ENCODE data around the gene SLC44A2. TPM values are rescaled to one million over a fixed set of nuclear protein-coding genes. Genes with fewer than 3 reads are reported as not detected.

The SLC44A2 gene
- total and polyA plus RNA-seq, 7 donors = 12.9 to 88.6 (median 23.4) TPM

- Histone ChIP-seq H3K9me3 (no peaks in the 10 kb centered on the region), H3K4me1 (no peaks in the 10 kb centered on the region), H3K27ac (peak overlapping the region in 1 of 4 donors; percentile 2), H3K36me3 (no peaks in the 10 kb centered on the region), H3K27me3 (no peaks in the 10 kb centered on the region), H3K4me3 (no peak overlapping the region)
- no peak for TF ChIP-seq EP300 (IDR thresholded peaks at IDR 0.05)
- TF ChIP-seq, protein P1, sequence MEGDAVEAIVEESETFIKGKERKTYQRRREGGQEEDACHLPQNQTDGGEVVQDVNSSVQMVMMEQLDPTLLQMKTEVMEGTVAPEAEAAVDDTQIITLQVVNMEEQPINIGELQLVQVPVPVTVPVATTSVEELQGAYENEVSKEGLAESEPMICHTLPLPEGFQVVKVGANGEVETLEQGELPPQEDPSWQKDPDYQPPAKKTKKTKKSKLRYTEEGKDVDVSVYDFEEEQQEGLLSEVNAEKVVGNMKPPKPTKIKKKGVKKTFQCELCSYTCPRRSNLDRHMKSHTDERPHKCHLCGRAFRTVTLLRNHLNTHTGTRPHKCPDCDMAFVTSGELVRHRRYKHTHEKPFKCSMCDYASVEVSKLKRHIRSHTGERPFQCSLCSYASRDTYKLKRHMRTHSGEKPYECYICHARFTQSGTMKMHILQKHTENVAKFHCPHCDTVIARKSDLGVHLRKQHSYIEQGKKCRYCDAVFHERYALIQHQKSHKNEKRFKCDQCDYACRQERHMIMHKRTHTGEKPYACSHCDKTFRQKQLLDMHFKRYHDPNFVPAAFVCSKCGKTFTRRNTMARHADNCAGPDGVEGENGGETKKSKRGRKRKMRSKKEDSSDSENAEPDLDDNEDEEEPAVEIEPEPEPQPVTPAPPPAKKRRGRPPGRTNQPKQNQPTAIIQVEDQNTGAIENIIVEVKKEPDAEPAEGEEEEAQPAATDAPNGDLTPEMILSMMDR (IDR thresholded peaks at IDR 0.05) = no peak
- TF ChIP-seq POLR2A (IDR thresholded peaks at IDR 0.05) = no peak
- no peak for TF ChIP-seq POLR2AphosphoS5 (IDR thresholded peaks at IDR 0.05)
- intact Hi-C loops (cut with DNase I) = no loop called here
- DNase-seq = no peak
- 85 to 90% methylated on average over 5 of the region's 5 CpGs for WGBS, 2 donors
Measured at GRCh38 chr19:10611907-10612306, 13.4 kb upstream of the SLC44A2 start.

DNA sequence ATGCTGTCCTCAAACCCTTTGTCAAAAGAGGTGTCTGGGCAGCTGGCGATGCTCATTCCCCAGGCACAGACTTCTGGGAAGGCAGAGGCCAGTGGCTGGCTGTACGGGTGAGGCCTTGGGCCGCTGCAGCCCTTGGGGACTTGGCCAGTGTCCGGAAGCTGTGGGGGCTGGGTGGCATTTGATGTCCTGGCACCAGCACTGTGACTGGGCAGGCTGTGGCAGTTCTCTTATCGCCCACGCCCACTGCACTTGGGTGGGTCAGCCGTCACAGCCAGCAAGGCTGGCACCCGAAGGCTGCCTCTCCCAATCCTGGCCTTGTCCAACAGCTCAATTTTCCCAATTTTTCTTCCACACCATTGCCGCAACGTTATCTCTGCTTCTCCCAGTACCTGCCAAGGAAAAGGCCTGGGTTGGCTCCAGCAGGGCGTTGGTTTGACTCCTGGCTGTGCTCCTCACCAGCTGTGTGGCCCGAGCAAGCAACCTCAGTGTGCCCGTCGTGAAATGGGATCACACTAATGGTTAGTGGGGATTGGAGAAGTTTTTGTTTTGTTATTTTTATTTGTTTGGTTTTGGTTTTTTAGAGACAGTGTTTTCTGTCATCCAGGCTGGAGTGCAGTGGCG is 12.7 kb upstream of the SLC44A2 start:
- Histone ChIP-seq H3K27me3 (no peaks in the 10 kb centered on the region), H3K27ac (peak overlapping the region; percentile 20 to 60 (median 34)), H3K4me3 (no peak overlapping the region), H3K36me3 (no peaks in the 10 kb centered on the region), H3K4me1 (no peaks in the 10 kb centered on the region), H3K9me3 (no peaks in the 10 kb centered on the region)
- intact Hi-C loops (cut with DNase I) = no loop called here
- TF ChIP-seq, protein P1 (IDR thresholded peaks at IDR 0.05) = no peak
- no peak for TF ChIP-seq EP300 (IDR thresholded peaks at IDR 0.05)
- peak in 1 of 2 donors; percentile 12 for TF ChIP-seq POLR2A (IDR thresholded peaks at IDR 0.05)
- TF ChIP-seq POLR2AphosphoS5 (IDR thresholded peaks at IDR 0.05) = peak in 1 of 4 donors; percentile 23
- DNase-seq = no peak
- WGBS, 2 donors = 29 to 74% methylated on average over 15 of the region's 15 CpGs

GRCh38 chr19:10615429-10616023 is 9.8 kb upstream of the SLC44A2 start:
- Histone ChIP-seq H3K9me3 (no peaks in the 10 kb centered on the region), H3K4me1 (no peaks in the 10 kb centered on the region), H3K27ac (no peak overlapping the region), H3K27me3 (no peaks in the 10 kb centered on the region), H3K36me3 (no peaks in the 10 kb centered on the region), H3K4me3 (no peak overlapping the region)
- intact Hi-C loops (cut with DNase I) = no loop called here
- no peak for DNase-seq
- WGBS, 2 donors = 88 to 96% methylated on average over 14 of the region's 14 CpGs
- TF ChIP-seq, protein P1 (IDR thresholded peaks at IDR 0.05) = no peak
- TF ChIP-seq POLR2A (IDR thresholded peaks at IDR 0.05) = no peak
- TF ChIP-seq EP300 (IDR thresholded peaks at IDR 0.05) = no peak
- TF ChIP-seq POLR2AphosphoS5 (IDR thresholded peaks at IDR 0.05) = no peak

DNA sequence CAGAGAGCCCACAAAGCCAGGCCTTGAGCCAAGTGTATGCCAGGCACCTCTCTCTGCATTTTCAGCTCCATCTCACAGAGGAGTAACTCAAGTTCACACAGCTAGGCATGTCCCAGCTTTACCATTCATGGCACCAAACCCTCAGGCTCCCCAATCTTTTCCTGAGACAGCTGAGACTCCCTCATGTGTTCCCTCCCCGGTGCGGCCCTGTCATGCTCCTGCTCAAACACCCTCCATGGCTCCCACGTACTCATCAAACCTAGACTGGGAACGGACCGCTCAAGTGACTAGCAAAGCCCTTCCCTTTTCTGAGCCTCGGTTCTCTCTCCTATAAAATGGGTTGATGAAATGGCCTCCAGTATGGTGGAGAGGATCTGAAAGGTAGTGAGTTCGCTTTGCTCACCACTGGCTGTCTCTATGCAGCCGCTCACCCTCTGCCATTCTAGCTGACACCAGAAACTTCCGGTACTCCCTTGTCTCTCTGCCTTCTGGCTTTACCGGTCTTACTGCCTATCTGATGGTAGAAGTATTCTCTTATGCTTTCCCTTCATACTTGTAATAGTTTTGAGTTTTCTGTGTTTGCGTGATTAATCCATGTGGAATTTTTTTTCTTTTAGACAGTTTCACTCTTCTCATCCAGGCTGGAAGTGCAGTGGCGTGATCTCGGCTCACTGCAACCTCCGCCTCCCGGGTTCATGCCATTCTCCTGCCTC is 7.8 kb upstream of the SLC44A2 start:
- H3K4me3 ChIP-seq = no peak overlapping the region
- no peaks in the 10 kb centered on the region for H3K4me1 ChIP-seq
- WGBS, 2 donors = 89 to 92% methylated on average over 15 of the region's 15 CpGs
- H3K27ac ChIP-seq = no peak overlapping the region
- intact Hi-C loops (cut with DNase I) = no loop called here
- no peaks in the 10 kb centered on the region for H3K36me3 ChIP-seq
- no peak for DNase-seq
- TF ChIP-seq POLR2AphosphoS5 (IDR thresholded peaks at IDR 0.05) (no peak), POLR2A (IDR thresholded peaks at IDR 0.05) (no peak), EP300 (IDR thresholded peaks at IDR 0.05) (no peak)
- TF ChIP-seq, protein P1 (IDR thresholded peaks at IDR 0.05) = no peak
- H3K27me3 ChIP-seq = no peaks in the 10 kb centered on the region
- H3K9me3 ChIP-seq = no peaks in the 10 kb centered on the region
